Left lung (tissue), 10 donors: ENCODE results near the gene RORC. TPM values are rescaled to one million over a fixed set of nuclear protein-coding genes. Genes with fewer than 3 reads are reported as not detected.

Source experiments
- ATAC-seq: fragments of 200-7000 bp; cut with Tn5 transposase; one replicate; pipeline ENCODE4 v1.9.1; 2020; ENCODE audit warnings: moderate library complexity
- DNase-seq, 4 donors: peaks; one replicate each; pipeline ENCODE4 v3.0.0-alpha.2; 2013 to 2020
- H3K27ac ChIP-seq, 2 donors: fragments of 200-600 bp; sonication (generic) in 1 of 2; one replicate each; pipeline versions ENCODE4 v1.5.0 to v1.8.0; 2020 to 2021
- H3K27me3 ChIP-seq, 2 donors: fragments of 200-600 bp; sonication (generic) in 1 of 2; one replicate each; pipeline versions ENCODE4 v1.5.0 to v1.8.0; 2020 to 2021
- H3K36me3 ChIP-seq, 2 donors: fragments of 200-600 bp; sonication (generic) in 1 of 2; one replicate each; pipeline versions ENCODE4 v1.5.0 to v1.8.0; 2020 to 2021
- H3K4me1 ChIP-seq, 2 donors: fragments of 200-600 bp; one replicate each; pipeline ENCODE4 v1.8.0; 2021
- H3K4me3 ChIP-seq, 2 donors: fragments of 200-600 bp; sonication (generic) in 1 of 2; one replicate each; pipeline versions ENCODE4 v1.5.0 to v1.8.0; 2020 to 2021; ENCODE audit warnings: mild to moderate bottlenecking in 1 of 2
- H3K9me3 ChIP-seq, 2 donors: fragments of 200-600 bp; sonication (generic) in 1 of 2; one replicate each; pipeline versions ENCODE4 v1.5.0 to v1.8.0; 2020 to 2021
- CTCF ChIP-seq, 2 donors: fragments of 200-600 bp; sonication (generic) in 1 of 2; IDR thresholded peaks; one replicate each; pipeline versions ENCODE4 v1.5.0 to v1.8.0; 2021; ENCODE audit warnings: antibody characterized with exemption in 2 of 2
- intact Hi-C, 2 donors: fragments of 100-400 bp; cut with DNase I; formaldehyde crosslinking; loops; one replicate each; pipeline versions ENCODE4 v1.11.2 to v1.14.2; 2022
- polyA plus RNA-seq, 6 donors: library from polyadenylated mRNA; unstranded; fragments of 120-200 nt; gene quantifications; one replicate each; pipeline ENCODE4 v1.2.1, GENCODE V29; 2013; ENCODE audit not compliant: insufficient read length in 6 of 6
- total RNA-seq, 2 donors: library from RNA; stranded (reverse); fragmentation: NEBNext Ultra II Directional; extraction: Animal tissue kit (Norgen Biotek cat#: 25700); gene quantifications; one replicate each; pipeline ENCODE4 v1.2.1, GENCODE V29; 2021
- donor health status: DM: no; HTN: yes; CAD: no.
- donor health status: DM: no; HTN: no; CAD: no.

RORC gene
- total and polyA plus RNA-seq, 8 donors: 5.4 to 11.8 (median 10.3) TPM

DNA sequence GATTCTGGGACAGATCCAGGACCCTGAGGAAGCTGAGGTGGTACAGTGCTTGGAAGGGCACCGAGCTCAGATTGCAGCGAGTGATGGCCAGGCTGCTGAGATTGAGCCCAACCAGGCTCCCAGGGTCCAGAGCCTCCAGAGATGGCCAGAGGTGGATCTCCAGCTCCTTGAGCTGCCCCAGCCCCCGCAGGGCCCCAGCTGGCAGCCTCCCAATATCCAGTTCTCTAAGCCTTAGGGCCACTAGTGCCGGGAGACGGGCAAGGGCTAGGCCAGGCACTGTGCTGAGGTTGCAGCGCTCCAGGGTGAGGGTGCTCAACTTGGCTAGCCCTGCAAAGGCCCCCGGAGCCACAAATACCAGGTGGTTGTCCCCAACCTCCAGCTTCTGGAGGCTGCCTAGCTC, 29.8 kb downstream of the RORC start:
- intact Hi-C loops: no loop called here
- H3K4me3 ChIP-seq: no peak overlapping the region
- H3K9me3 ChIP-seq: no peaks in the 10 kb centered on the region

GRCh38 chr1:151801310-151801820, 30.2 kb downstream of the RORC start:
- intact Hi-C loops: no loop called here
- ATAC-seq: no peak
- H3K27me3 ChIP-seq: peaks cover 0 to 17% of the 10 kb centered on the region in 2 donors
- no peak overlapping the region for H3K4me3 ChIP-seq
- H3K9me3 ChIP-seq: no peaks in the 10 kb centered on the region
- no peaks in the 10 kb centered on the region for H3K4me1 ChIP-seq
- TF ChIP-seq CTCF (IDR thresholded peaks at IDR 0.05): no peak
- no peak overlapping the region for H3K27ac ChIP-seq
- DNase-seq: no peak
- no peaks in the 10 kb centered on the region for H3K36me3 ChIP-seq

More for the DNA sequence above, 29.8 kb downstream of the RORC start:
- no peak for DNase-seq
- no peak for TF ChIP-seq CTCF (IDR thresholded peaks at IDR 0.05)
- Histone ChIP-seq H3K27me3 (peaks cover 0 to 17% of the 10 kb centered on the region in 2 donors), H3K36me3 (no peaks in the 10 kb centered on the region), H3K4me1 (no peaks in the 10 kb centered on the region), H3K27ac (no peak overlapping the region)
- no peak for ATAC-seq

GRCh38 chr1:151800830-151801229, 30.8 kb downstream of the RORC start:
- no peak overlapping the region for H3K27ac ChIP-seq
- H3K27me3 ChIP-seq: peaks cover 0 to 17% of the 10 kb centered on the region in 2 donors
- intact Hi-C loops: no loop called here
- H3K9me3 ChIP-seq: no peaks in the 10 kb centered on the region
- no peak for TF ChIP-seq CTCF (IDR thresholded peaks at IDR 0.05)
- H3K36me3 ChIP-seq: no peaks in the 10 kb centered on the region
- no peaks in the 10 kb centered on the region for H3K4me1 ChIP-seq
- no peak for DNase-seq
- H3K4me3 ChIP-seq: no peak overlapping the region
- no peak for ATAC-seq

- no peak overlapping the region for H3K4me3 ChIP-seq
- H3K36me3 ChIP-seq: no peaks in the 10 kb centered on the region
- TF ChIP-seq CTCF (IDR thresholded peaks at IDR 0.05): no peak
- DNase-seq (no peak), ATAC-seq (no peak)
- H3K4me1 ChIP-seq: no peaks in the 10 kb centered on the region
- H3K27ac ChIP-seq: no peak overlapping the region
- H3K9me3 ChIP-seq: no peaks in the 10 kb centered on the region
- intact Hi-C loops: no loop called here
- peaks cover 0 to 17% of the 10 kb centered on the region in 2 donors for H3K27me3 ChIP-seq
Measured at GRCh38 chr1:151799179-151800022, 32.2 kb downstream of the RORC start.

GRCh38 chr1:151798571-151798970, 33.0 kb downstream of the RORC start:
- intact Hi-C loops: no loop called here
- no peaks in the 10 kb centered on the region for H3K4me1 ChIP-seq
- H3K4me3 ChIP-seq: no peak overlapping the region
- no peaks in the 10 kb centered on the region for H3K36me3 ChIP-seq
- TF ChIP-seq CTCF (IDR thresholded peaks at IDR 0.05): no peak
- H3K27ac ChIP-seq: no peak overlapping the region
- H3K9me3 ChIP-seq: no peaks in the 10 kb centered on the region
- DNase-seq (no peak), ATAC-seq (no peak)
- peaks cover 0 to 17% of the 10 kb centered on the region in 2 donors for H3K27me3 ChIP-seq
